Coronary artery (tissue), 2 donors: Measurements from ENCODE around the gene CYTL1.
"Not testable (repeated sequence)": the region's sequence is repeated elsewhere in the genome, so short reads cannot be mapped to it uniquely, and the experiment has no call there.

Experiments
- DNase-seq: peaks from one replicate; pipeline ENCODE4 v3.0.0-alpha.2; 2017; ENCODE audit warnings: low spot score
- H3K27ac ChIP-seq, 2 donors: fragments of 200-600 bp; sonication (generic); one replicate each; pipeline ENCODE4 v1.5.1; 2016 to 2019
- H3K4me3 ChIP-seq: fragments of 200-600 bp; sonication (generic); 2 replicates; pipeline ENCODE4 v1.5.1; 2016; ENCODE audit warnings: mild to moderate bottlenecking, moderate library complexity
- CTCF ChIP-seq: fragments of 200-600 bp; sonication (generic); IDR thresholded peaks from one replicate; pipeline ENCODE4 v1.5.1; 2019; ENCODE audit warnings: antibody characterized with exemption

Gene CYTL1

GRCh38 chr4:5004496-5004895, 14.8 kb downstream of the CYTL1 start:
- Histone ChIP-seq H3K27ac (no peak overlapping the region), H3K4me3 (no peak overlapping the region)
- TF ChIP-seq CTCF, result no peak
- peak; percentile 61 for DNase-seq

GRCh38 chr4:5003918-5004317, 15.3 kb downstream of the CYTL1 start:
- no peak for TF ChIP-seq CTCF

GRCh38 chr4:5003372-5003857, 15.8 kb downstream of the CYTL1 start:
- TF ChIP-seq CTCF, result no peak
- Histone ChIP-seq H3K4me3 (no peak overlapping the region), H3K27ac (no peak overlapping the region)
- DNase-seq, result no peak

More at GRCh38 chr4:5003918-5004317, 15.3 kb downstream of the CYTL1 start:
- H3K27ac ChIP-seq, result no peak overlapping the region
- no peak overlapping the region for H3K4me3 ChIP-seq
- no peak for DNase-seq

GRCh38 chr4:5001641-5002040, 17.6 kb downstream of the CYTL1 start:
- H3K27ac ChIP-seq, H3K4me3 ChIP-seq, DNase-seq: not testable (repeated sequence)

DNA sequence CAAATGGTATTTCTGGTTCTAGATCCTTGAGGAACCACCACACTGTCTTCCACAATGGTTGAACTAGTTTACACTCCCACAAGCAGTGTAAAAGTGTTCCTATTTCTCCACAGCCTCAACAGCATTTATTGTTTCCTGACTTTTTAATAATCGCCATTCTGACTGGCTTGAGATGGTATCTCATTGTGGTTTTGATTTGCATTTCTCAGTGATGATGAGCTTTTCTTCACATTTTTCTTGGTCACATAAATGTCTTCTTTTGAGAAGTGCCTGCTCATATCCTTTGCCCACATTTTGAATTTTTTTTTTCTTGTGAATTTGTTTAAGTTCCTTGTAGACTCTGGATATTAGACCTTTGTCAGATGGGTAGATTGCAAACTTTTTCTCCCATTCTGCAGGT, 22.3 kb downstream of the CYTL1 start:
- DNase-seq, H3K4me3 ChIP-seq, H3K27ac ChIP-seq: not testable (repeated sequence)

DNA sequence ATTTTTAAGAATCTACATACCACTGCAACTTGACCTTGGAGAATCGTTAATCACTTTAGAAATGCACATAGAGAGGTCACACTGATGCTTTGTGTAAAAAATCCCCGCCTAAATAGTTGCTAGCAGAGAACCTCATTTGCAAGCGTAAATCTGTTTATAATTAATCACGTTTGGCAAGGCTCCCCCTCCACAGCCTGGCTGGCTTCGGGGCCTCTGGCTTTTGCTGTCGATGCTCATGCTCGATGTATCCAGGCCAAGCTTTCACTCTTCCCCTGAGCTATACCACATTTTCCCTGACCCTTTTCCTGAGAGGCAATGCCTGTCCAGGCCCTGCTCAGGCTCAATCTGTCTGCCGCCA, 23.4 kb downstream of the CYTL1 start:
- Histone ChIP-seq H3K27ac (no peak overlapping the region), H3K4me3 (no peak overlapping the region)
- TF ChIP-seq CTCF, result no peak
- no peak for DNase-seq

DNA sequence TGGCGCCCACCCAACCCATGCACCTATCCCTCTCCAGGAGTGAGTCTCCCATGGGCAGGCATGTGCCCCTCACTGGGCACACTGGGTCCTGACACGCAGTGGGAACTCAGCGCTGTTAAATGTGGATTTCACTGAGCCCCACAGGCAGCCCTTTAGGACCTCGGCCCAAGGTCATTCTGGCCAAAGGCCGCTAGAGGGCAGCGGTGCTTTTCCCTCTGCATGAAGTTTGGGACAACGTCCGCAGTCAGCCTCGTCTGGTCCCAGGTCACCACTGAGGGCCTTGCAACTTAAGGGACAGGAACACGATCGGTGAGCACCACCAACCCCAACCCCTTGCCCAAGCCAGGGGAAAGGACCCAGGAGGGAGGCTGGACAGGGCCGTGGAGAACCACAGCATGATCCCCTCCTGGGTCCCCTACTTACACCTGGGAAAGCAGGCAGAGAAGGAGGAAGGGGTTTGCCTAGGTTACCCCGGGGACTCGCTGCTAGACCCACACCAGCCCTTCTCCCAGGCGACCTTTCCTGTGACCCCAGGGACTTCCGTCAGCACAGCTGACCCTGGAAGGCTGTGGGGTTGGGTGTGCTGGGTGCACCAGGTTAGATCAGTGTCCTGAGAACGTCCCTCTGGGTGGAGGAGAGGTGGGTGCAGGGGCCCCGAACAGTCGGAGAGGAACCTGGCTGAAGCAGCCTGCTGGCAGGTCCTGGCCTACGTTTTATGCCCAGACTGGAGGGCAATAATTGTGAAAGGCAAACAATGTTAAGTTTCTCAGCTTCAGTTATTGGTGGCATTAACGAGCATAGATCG, 24.0 kb downstream of the CYTL1 start:
- H3K4me3 ChIP-seq, result no peak overlapping the region
- no peak overlapping the region for H3K27ac ChIP-seq
- no peak for DNase-seq
- peak; percentile 75 for TF ChIP-seq CTCF

DNA sequence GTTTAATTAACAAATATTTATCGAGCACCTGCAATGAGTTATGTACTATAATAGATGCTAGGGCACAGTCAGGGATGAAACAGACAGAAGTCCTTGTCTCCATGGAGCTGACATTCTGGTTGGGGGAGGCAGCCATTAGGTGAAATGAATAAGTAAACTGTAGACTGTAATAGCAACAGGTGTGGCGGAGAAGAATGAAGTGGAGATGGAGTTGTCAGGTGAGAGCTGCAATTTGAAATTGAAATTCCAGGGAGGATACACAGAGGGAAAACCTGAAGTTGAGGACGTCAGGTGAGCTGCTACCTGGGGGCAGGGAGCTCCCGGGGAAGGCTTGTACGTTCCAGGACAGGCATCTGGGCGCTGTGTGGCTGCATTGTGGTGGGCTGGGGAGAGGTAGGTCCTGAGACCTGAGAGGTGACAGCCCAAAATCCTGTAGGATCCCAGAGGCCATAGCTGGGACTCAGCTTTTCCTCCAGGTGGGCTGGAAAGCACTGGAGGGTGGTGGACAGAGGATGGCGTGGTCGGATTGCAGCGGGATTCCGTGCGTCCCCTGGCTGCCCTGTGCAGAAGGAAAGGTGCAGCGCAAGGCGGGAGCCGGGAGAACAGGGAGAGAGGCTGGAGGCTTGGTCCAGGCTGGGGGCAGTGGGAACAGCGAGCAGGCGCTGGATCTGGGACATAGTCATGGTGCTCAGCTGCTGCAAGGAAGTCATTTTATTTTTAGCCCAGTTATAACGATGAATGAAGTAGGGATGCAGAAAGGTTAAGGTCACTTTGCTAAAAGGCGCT, 24.8 kb downstream of the CYTL1 start:
- no peak for DNase-seq
- no peak overlapping the region for H3K4me3 ChIP-seq
- H3K27ac ChIP-seq, result no peak overlapping the region
- no peak for TF ChIP-seq CTCF
